IMR-90 (cell line): ENCODE data around the gene GREB1L. TPM values are rescaled to one million over a fixed set of nuclear protein-coding genes. Genes with fewer than 3 reads are reported as not detected.

Experiments used
- ATAC-seq: fragments of 200-7000 bp; cut with Tn5 transposase; 2 replicates; pipeline ENCODE4 v1.9.1; 2020; ENCODE audit warnings: low read depth, mild to moderate bottlenecking, moderate library complexity
- BruUV-seq: library from RNA; stranded (reverse); fragments of 400-500 nt; replicated peaks from 2 replicates; lab custom pipeline; 2021; lab: Mats Ljungman, UMichigan
- CTCF ChIA-PET: fragments of 300-600 bp; formaldehyde crosslinking; extraction: SDS; loops from one replicate; lab custom pipeline; 2021; ENCODE audit warnings: antibody characterized with exemption; lab: Yijun Ruan, JAX
- POLR2A ChIA-PET: fragments of 300-600 bp; sonication (Branson Sonifier 250); formaldehyde crosslinking; loops from one replicate; lab custom pipeline; 2022; ENCODE audit warnings: antibody characterized with exemption; ENCODE audit not compliant: unreplicated experiment; lab: Charles Lee
- DNase-seq: peaks from one replicate; pipeline ENCODE4 v3.0.0; 2013
- H2AFZ ChIP-seq: replicated peaks from 2 replicates; pipeline ENCODE3; 2013; ENCODE audit warnings: low read length, mild to moderate bottlenecking; ENCODE audit not compliant: poor library complexity
- H2AK5ac ChIP-seq: 2 replicates; pipeline ENCODE4 v1.6.1; 2013; ENCODE audit warnings: low read depth, low read length, inconsistent platforms
- H2AK9ac ChIP-seq: replicated peaks from 2 replicates; pipeline ENCODE3; 2013; ENCODE audit warnings: mild to moderate bottlenecking, low read depth, low read length, moderate library complexity; ENCODE audit not compliant: poor library complexity
- H2BK120ac ChIP-seq: 2 replicates; pipeline ENCODE4 v1.6.1; 2013; ENCODE audit warnings: low read depth, low read length, inconsistent platforms
- H2BK15ac ChIP-seq: 3 replicates; pipeline ENCODE4 v1.6.1; 2013; ENCODE audit warnings: low read depth, low read length, inconsistent platforms
- H2BK20ac ChIP-seq: 2 replicates; pipeline ENCODE4 v1.6.1; 2013; ENCODE audit warnings: low read depth, mild to moderate bottlenecking, inconsistent platforms, low read length, moderate library complexity
- H2BK5ac ChIP-seq: 2 replicates; pipeline ENCODE4 v1.6.1; 2013; ENCODE audit warnings: mild to moderate bottlenecking, low read depth, low read length, inconsistent platforms; ENCODE audit not compliant: poor library complexity, severe bottlenecking
- H3K14ac ChIP-seq: replicated peaks from 2 replicates; pipeline ENCODE4 v1.6.1; 2013; ENCODE audit warnings: low read depth, low read length, inconsistent platforms
- H3K18ac ChIP-seq: 2 replicates; pipeline ENCODE4 v1.6.1; 2013; ENCODE audit warnings: low read depth, low read length, control low read depth
- H3K23ac ChIP-seq: 2 replicates; pipeline ENCODE4 v1.6.1; 2013; ENCODE audit warnings: low read depth, low read length, inconsistent platforms
- H3K27ac ChIP-seq: 2 replicates; pipeline ENCODE4 v1.5.1; 2013; ENCODE audit warnings: mild to moderate bottlenecking, control low read depth, low read length; ENCODE audit not compliant: insufficient read depth
- H3K27me3 ChIP-seq: 2 replicates; pipeline ENCODE4 v1.6.1; 2013; ENCODE audit warnings: low read length; ENCODE audit not compliant: control insufficient read depth, insufficient read depth
- H3K36me3 ChIP-seq: 2 replicates; pipeline ENCODE4 v1.6.1; 2013; ENCODE audit warnings: low read length, mixed read lengths; ENCODE audit not compliant: control insufficient read depth, insufficient read depth
- H3K4ac ChIP-seq: 2 replicates; pipeline ENCODE4 v1.6.1; 2013; ENCODE audit warnings: low read depth, low read length, inconsistent platforms
- H3K4me1 ChIP-seq: 2 replicates; pipeline ENCODE4 v1.6.1; 2013; ENCODE audit warnings: low read length, mixed read lengths; ENCODE audit not compliant: control insufficient read depth, insufficient read depth
- H3K4me2 ChIP-seq: 2 replicates; pipeline ENCODE4 v1.6.1; 2013; ENCODE audit warnings: low read depth, mild to moderate bottlenecking, control low read depth, low read length, moderate library complexity
- H3K4me3 ChIP-seq: 2 replicates; pipeline ENCODE4 v1.5.1; 2013; ENCODE audit warnings: low read depth, mild to moderate bottlenecking, control low read depth, low read length, moderate library complexity; ENCODE audit not compliant: insufficient read depth
- H3K56ac ChIP-seq: 2 replicates; pipeline ENCODE4 v1.6.1; 2013; ENCODE audit warnings: low read length, inconsistent platforms; ENCODE audit not compliant: insufficient read depth; ENCODE audit errors: extremely low read depth
- H3K79me1 ChIP-seq, 2 experiments: 2 replicates each; pipeline ENCODE4 v1.6.1; 2013; ENCODE audit warnings: low read length in 2 of 2, inconsistent platforms in 1 of 2, low read depth in 1 of 2
- H3K9ac ChIP-seq: 2 replicates; pipeline ENCODE4 v1.6.1; 2013; ENCODE audit warnings: low read depth, low read length, control low read depth
- H3K9me1 ChIP-seq: 2 replicates; pipeline ENCODE4 v1.6.1; 2013; ENCODE audit warnings: low read length, inconsistent platforms; ENCODE audit not compliant: insufficient read depth
- H3K9me3 ChIP-seq: 2 replicates; pipeline ENCODE4 v1.6.1; 2013; ENCODE audit warnings: low read length; ENCODE audit not compliant: control insufficient read depth, insufficient read depth
- H4K20me1 ChIP-seq: 2 replicates; pipeline ENCODE4 v1.6.1; 2013; ENCODE audit warnings: low read length, inconsistent platforms; ENCODE audit not compliant: insufficient read depth
- H4K5ac ChIP-seq: 2 replicates; pipeline ENCODE4 v1.6.1; 2013; ENCODE audit warnings: mild to moderate bottlenecking, low read depth, low read length, control low read depth
- H4K8ac ChIP-seq, 2 experiments: 2 replicates each; pipeline ENCODE4 v1.6.1; 2013; ENCODE audit warnings: low read depth in 2 of 2, low read length in 2 of 2, control low read depth in 1 of 2, inconsistent platforms in 1 of 2
- H4K91ac ChIP-seq: 2 replicates; pipeline ENCODE4 v1.6.1; 2013; ENCODE audit warnings: low read depth, low read length, inconsistent platforms; ENCODE audit not compliant: insufficient read depth
- FOS ChIP-seq: fragments of 150-350 bp; IDR thresholded peaks from 2 replicates; pipeline ENCODE4 v1.6.1; 2016; ENCODE audit warnings: low read depth, low read length
- WGBS, 2 experiments: methylation state at CpG; one replicate each; pipeline versions ENCODE4 v1.1.5 to v1.1.7; 2013; ENCODE audit warnings: missing lambda C conversion rate in 2 of 2; ENCODE audit not compliant: insufficient read length in 1 of 2; ENCODE audit errors: extremely low coverage in 2 of 2; 5-methylcytosine and 5-hydroxymethylcytosine counted together
- dilution Hi-C: fragments of 300-500 bp; cut with HindIII; formaldehyde crosslinking; loops from one replicate; pipeline ENCODE4 v1.14.3; 2018; ENCODE audit warnings: low sequenced_read_pairs; ENCODE audit not compliant: unreplicated experiment
- in situ Hi-C: fragments of 300-500 bp; cut with MboI; formaldehyde crosslinking; loops from 3 replicates; pipeline ENCODE4 v1.14.3; 2019; ENCODE audit warnings: low sequenced_read_pairs, inconsistent platforms, mixed read lengths
- intact Hi-C: fragments of 100-400 bp; cut with micrococcal nuclease; formaldehyde crosslinking; loops from 2 replicates; pipeline ENCODE4 v1.10.0; 2022
- polyA plus RNA-seq, 3 experiments: library from polyadenylated mRNA; depleted of rRNA; stranded (reverse); fragments of >200 nt; gene quantifications; 2 replicates each; pipeline ENCODE4 v1.2.3, GENCODE V29; 2012; ENCODE audit warnings: low replicate concordance in 1 of 3
- total RNA-seq: library from RNA; depleted of rRNA; stranded (reverse); fragments of >200 nt; gene quantifications from 2 replicates; pipeline ENCODE4 v1.2.3, GENCODE V29; 2012

The GREB1L gene
- total and polyA plus RNA-seq, 2 of the 4 experiments (the other 2 are of a cell fraction), result under 0.01 to 0.02 TPM

DNA sequence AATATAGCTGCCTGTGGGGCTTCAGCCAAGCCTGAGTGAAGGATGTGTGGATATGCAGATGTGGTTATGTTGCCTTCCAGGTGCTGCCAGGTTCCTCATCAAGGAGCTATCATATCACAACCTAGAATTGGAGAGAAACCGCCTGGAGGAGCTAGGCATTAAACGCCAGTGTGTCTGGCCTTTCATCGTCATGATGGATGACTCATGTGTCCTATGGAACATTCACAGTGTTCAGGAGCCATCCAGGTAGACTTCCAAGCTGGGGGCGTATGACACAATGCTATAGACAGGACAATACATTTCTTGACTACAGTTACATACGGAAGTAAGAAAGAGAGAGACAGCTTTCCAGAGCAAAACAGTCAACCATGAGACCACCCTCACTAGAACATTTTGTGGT lies 271.7 kb downstream of the GREB1L start:
- Histone ChIP-seq H3K27me3 (no peaks in the 10 kb centered on the region), H3K23ac (no peak overlapping the region), H3K4me1 (peaks cover 3% of the 10 kb centered on the region), H3K27ac (no peak overlapping the region), H2BK5ac (no peak overlapping the region), H3K9ac (no peak overlapping the region), H3K79me1 (no peaks in the 10 kb centered on the region), H3K4me3 (no peak overlapping the region), H4K5ac (peak overlapping the region; percentile 14; the same call in 1 of the 2 replicates), H3K18ac (0 out of 2 replicates have a peak overlapping the region, but pooled peaks have one; percentile 47), H2AK9ac (no peak overlapping the region), H2AFZ (no peak overlapping the region), H3K9me3 (no peaks in the 10 kb centered on the region), H2BK20ac (no peak overlapping the region), H3K36me3 (peaks cover 2% of the 10 kb centered on the region), H2BK120ac (no peak overlapping the region), H3K56ac (no peak overlapping the region), H2BK15ac (no peak overlapping the region), H3K4ac (no peak overlapping the region), H3K14ac (no peak overlapping the region), H3K4me2 (no peak overlapping the region; the same call in 1 of the 2 replicates), H3K9me1 (no peaks in the 10 kb centered on the region), H4K8ac (no peak overlapping the region), H4K91ac (no peak overlapping the region), H2AK5ac (no peak overlapping the region), H4K20me1 (no peaks in the 10 kb centered on the region)
- in situ Hi-C loops (no loop called here), intact Hi-C loops (no loop called here), dilution Hi-C loops (no loop called here)
- CTCF ChIA-PET, result no interaction called here
- ATAC-seq (no peak; the same call in 1 of the 2 replicates), DNase-seq (no peak)
- POLR2A ChIA-PET, result no interaction called here
- WGBS, 2 experiments, result 94% methylated on average over 3 of the region's 5 CpGs; no CpG with 5 or more reads in 1 of the 2 experiments
- TF ChIP-seq FOS, result no peak
- no TSS peak for BruUV-seq
